ENCODE measurements around the gene INAFM1. TPM values are rescaled to one million over a fixed set of nuclear protein-coding genes. Genes with fewer than 3 reads are reported as not detected.

Gene INAFM1
- total and polyA plus RNA-seq, 9 of the 15 experiments (the other 6 are each of a cell fraction or from before 2014, with no cell fraction given): 0.71 to 30.9 (median 3.1) TPM

- no peak for TF ChIP-seq ZBTB40 (IDR thresholded peaks at IDR 0.05)
- no peak for TF ChIP-seq ZBTB40 (CRISPR knock-in tag; IDR thresholded peaks at IDR 0.05)
- no peak for TF ChIP-seq ZBTB33 (CRISPR knock-in tag; IDR thresholded peaks at IDR 0.05)
- TF ChIP-seq ZNF77 (CRISPR knock-in tag; IDR thresholded peaks at IDR 0.05): no peak
- no peak for TF ChIP-seq DDX20 (tag; IDR thresholded peaks at IDR 0.05; ENCODE audit: low read depth)
- TF ChIP-seq MAFG (tag; conservative IDR thresholded peaks at IDR 0.05): no peak
- TF ChIP-seq ETV1 (tag; conservative IDR thresholded peaks at IDR 0.05; ENCODE audit: low read depth): no peak
- peak; percentile 59 for TF ChIP-seq ATF4 (CRISPR knock-in tag; IDR thresholded peaks at IDR 0.05)
- TF ChIP-seq ZBTB5 (IDR thresholded peaks at IDR 0.05): no peak
- TF ChIP-seq ZFP36 (IDR thresholded peaks at IDR 0.05; ENCODE audit: low read depth, low read length, partially characterized antibody): no peak
- no peak for TF ChIP-seq ELF4 (CRISPR knock-in tag; IDR thresholded peaks at IDR 0.05)
- no peak for TF ChIP-seq TSC22D4 (tag; IDR thresholded peaks at IDR 0.05)
- TF ChIP-seq ZNF785 (CRISPR knock-in tag; IDR thresholded peaks at IDR 0.05): no peak
- TF ChIP-seq ZNF766 (CRISPR knock-in tag; conservative IDR thresholded peaks at IDR 0.05): no peak
- TF ChIP-seq ZNF24 (IDR thresholded peaks at IDR 0.05): no peak
These were observed 17.8 kb upstream of the INAFM1 start (continued) for GRCh38 chr19:47256693-47257410.

Data from K562 (cell line).